HuH-7.5 (cell line): ENCODE data around the gene UCP1.

Source experiments
- DNase-seq: peaks from one replicate; pipeline ENCODE4 v3.0.0; 2011; ENCODE audit warnings: low spot score

The UCP1 gene, protein sequence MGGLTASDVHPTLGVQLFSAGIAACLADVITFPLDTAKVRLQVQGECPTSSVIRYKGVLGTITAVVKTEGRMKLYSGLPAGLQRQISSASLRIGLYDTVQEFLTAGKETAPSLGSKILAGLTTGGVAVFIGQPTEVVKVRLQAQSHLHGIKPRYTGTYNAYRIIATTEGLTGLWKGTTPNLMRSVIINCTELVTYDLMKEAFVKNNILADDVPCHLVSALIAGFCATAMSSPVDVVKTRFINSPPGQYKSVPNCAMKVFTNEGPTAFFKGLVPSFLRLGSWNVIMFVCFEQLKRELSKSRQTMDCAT

DNA sequence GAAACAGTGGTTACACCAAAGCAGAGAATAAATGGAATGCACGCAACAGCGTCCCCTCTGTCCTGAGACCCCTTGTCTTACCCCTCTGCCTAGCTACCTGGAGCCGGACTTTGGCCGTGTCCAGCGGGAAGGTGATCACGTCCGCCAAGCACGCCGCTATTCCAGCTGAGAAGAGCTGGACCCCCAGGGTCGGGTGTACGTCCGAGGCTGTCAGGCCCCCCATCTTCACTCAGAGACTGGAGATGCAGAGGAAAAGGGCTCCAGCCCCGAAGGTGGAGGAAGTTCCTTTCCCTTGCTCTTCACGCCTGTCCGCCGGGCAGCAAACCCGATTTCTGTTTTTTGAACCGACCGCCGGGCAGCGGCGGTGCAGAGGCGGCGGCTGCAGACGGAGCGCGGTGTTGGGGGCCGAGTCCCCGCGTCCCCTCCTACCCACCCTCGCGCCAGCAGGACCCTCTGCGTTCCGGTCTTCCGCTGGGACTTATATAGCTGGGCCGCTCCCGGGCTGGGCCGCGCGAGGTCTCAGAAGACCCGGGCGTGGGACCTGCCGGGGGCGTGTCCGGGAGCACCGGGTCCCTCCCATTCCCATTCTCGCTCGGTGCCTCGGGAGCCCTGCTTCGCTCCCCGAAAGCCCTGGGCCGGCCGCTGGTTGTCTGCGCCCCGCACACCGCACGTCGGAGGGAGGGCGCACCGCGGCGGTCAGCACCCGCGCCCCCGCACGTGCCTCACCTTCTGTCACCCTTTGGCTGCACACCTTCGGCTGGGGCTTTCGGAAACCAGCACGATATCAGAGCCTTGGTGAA is at the start of gene UCP1:
Gene UCP1 (minus strand): TSS at position 455 of the 800 bp plus-strand sequence. CDS start 232 bp downstream, at position 223.
- peak; percentile 37 for DNase-seq

DNA sequence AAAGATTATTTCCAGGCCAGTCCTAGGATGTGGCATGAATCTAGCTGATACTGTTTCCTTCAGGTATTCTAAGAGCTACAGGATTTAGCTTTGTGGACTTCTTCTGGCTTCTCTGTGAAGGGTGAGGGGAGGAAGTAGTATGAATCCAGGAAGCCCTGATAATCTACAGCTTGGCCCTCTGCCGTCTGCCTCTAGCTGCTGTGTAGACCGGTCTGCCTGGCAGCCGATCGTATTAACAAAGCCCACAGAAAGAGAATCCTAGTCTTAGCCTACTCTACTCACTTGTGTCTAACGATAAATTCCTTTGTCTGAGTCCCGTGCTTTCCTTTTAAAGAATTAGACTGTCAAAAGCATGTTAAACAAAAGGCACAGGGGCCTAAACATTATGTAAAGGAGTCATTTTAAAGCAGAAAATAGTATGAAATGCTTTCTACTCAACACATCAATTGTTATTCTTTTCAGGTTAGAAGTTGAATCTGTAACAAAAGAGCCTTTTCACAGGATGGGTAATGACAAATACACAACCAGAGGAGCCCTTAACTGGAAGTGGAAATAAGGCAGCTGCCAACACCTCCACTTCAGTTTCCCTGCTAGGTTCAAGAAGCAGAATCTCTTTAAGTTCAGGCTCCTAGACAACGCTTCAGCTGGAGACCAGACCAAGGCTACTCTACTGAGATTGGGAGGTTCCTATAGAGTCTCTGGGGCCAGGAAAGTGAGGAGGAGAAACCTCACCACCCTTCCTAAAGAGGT is 48.9 kb upstream of the UCP1 start:
- no peak for DNase-seq

DNA sequence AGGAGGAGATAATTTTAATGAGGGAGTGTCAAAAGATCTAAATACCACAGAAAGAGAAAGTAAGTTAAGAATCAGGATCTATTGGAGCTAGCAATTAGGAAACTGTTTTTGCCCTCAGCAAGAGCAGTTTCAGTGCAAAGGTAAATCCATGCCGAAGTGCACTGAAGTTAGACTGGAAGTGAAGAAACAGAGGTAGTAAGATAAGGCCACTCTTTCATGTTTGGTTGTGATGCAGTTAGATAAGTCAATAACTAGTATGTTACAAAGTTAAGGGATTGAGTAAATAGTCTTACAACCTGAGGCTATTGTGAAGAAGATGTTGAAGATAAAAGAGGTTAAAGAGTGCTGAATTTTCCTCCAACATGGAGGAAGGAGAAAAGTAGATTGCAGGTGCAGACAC is 46.7 kb upstream of the UCP1 start:
- no peak for DNase-seq

DNA sequence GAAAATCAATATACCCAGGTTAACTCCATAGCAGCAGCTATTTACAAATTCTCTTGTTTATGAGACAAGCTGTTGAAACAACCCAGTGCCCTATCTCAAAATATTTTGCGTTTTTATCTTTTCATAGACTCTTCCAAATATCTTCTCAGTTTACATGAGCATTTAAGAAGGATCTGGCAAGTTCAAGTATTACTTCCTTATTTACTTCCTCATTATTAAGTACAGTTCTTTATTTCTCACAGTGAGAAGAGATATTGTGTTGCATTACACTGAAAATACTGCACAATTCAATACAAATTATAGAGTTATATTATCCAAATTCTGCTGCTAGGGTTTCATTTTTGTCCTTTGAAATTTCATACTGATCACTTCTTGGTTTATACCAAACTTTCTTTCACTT is 43.6 kb upstream of the UCP1 start:
- DNase-seq: no peak

DNA sequence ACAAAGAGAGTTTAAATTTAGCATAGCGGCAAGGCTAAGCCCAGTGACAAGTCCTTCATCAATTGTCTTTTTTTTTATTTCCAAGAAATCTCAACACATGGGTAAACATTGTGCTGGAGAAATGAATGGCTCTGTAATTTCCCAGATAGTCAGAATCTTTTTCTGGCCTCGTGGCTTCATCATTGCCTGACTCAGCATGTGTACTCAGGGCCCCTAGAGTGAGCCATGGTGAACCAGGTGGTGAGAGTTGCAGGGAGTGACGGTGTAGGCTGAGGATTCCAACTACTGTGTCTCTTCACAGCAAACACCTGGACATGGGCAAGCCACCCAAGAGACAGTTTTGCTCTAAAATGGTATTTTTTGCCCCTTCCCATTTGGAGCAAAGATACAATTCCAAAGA is 43.1 kb upstream of the UCP1 start:
- no peak for DNase-seq

DNA sequence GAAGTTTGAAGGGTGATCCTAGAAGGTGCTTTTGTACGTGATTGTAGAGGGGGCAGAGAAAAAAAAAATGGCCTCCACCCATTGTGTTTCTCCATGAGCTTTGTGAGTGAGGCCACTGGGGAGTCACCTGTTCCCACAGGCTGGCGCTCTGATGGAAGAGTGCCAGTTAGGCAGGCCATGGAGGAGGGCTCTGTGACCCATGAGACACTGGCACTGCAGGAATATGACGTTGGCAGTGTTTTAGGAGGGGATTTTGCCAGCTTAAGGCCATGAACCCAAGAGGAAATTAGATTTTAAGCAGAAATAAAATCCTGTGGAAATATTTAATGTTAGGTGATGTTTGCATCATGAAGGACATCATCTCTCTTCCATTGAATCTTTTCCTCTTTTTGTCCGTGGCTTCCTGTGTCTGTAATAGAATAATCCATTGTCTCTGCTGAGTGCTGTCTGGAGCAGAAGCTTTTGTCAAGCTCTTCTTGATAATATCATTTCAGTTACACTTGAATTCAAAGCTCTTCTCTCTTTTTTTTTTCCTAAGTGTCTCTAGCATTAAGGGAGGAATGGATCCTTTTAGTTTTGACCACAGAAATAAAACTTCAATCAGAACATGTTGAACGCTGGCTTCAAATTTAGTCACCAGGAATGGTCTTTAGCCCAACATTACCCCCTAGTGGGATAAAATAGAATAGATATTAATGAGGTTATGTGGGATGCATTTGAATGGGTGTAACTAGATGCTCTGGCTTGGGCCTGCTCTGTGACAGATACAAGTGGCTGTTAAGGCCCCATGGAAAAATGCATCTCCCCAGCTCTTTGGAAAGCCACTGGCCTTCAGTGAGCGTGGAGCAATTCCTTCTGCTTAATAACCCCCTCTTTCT is 41.0 kb upstream of the UCP1 start:
- peak; percentile 47 for DNase-seq

DNA sequence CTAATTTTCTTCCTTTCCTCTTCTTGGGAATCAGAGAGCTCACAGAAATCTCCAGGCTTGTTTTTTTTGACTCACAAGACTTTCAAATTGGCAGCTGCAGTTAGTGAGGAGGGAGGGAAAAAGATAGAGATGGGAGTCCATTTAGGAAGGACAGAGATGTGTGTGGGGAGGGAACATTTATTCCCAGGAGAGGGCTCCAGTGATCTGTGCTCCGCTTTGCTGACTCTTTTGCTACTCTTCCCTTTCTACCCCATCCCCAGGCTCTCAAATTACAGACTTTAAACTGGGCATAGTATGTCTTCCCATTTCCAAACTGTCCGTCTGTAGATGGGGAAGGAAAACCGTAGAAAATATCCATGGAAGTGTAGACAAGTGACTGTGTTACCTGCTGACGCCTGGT is 39.1 kb upstream of the UCP1 start:
- DNase-seq: no peak

DNA sequence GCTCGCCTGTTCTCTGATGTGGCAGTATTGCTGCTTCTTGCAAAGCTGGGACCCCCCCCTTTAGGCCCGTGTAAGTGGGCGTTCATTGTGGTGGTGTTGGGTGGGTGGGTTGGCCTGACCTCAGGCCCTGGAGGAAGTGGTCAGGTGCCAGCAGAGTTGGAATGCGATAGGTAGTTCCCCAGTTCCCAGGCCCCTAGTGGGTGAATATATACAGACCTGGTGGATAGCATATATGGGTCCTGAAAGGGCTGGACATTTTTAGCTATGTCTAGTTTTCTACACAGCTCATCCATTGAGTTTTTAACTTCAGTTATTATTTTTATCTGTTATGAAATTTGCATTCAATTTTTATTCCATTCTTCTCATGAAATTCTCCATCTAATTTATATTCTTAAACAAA is 35.8 kb upstream of the UCP1 start:
- DNase-seq: no peak

DNA sequence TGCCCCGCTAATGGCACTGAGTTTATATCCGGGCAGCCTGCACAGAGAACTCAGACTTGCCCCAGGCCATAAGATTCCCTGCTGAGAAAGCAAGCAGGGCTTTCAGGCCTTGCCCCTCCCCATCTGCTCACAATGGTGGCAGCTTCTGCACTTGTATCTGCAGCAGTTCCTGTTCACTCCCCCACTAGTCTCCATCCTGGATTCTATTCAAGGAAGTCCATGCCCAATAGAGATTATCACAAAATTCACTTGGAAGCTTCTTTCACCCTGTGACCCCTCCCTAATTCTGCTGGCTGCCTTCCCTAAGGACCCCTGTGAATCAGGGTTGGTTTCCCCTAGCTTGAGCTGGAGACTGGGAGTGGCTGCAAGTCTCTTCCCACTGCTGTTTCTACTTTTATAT is 34.5 kb upstream of the UCP1 start:
- no peak for DNase-seq

DNA sequence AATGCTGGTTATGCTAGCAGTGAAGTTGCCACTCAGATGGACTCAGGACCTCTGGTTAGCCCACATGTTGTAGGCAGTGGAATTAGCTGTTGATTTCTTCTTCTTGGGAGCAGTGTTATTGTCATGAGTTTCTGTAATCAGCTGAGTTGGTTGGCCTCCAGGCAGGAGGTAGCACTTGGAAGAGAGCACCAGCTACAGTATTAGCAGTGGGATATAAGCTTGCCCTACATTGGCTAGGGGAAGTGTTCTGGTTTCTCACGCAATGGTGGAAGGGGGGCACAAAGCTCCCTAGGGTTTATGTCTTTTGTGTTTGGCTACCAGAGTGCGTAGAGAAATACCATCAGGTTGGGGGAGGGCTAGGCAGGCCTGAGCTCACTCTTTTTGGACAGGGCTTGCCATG is 34.0 kb upstream of the UCP1 start:
- DNase-seq: no peak

DNA sequence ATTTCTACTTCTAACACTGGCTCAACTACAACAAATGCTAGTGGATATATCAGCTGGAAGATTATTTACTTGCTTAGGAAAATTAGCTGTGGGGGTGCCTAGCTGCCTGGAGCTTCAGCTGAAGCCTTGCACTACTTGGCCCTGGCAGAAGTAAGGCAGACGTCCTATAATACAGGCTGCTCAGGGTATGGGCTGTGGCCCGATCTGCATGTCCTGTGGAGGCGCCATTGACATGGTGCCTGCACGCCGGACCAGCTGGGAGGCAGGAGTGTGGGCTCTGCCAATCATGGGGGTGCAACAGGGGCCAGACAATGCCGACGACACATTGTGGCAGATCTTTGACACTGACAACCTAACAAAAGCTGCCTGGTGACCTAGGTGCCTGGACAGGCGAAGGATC is 31.6 kb upstream of the UCP1 start:
- DNase-seq: no peak

DNA sequence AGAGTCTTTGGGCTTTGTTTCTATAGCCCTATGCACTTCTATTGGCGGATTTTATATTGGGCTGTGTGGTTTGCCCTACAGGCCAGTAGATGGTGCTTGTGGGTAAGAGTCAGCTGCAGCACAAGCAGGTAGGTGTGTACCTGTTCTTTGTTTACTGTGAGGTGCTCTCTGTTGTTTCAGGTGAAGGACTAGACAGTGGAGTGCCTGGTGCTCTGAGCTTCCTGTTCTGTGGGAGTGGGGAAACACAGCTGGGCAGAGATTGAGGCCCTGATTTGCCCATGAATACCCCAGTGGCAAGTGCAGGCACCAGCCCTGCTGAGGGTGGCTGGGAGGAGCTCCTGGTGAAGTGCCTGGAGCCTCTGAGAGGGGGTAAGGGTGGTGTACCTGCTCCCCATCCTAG is 26.3 kb upstream of the UCP1 start:
- DNase-seq: peak; percentile 30

DNA sequence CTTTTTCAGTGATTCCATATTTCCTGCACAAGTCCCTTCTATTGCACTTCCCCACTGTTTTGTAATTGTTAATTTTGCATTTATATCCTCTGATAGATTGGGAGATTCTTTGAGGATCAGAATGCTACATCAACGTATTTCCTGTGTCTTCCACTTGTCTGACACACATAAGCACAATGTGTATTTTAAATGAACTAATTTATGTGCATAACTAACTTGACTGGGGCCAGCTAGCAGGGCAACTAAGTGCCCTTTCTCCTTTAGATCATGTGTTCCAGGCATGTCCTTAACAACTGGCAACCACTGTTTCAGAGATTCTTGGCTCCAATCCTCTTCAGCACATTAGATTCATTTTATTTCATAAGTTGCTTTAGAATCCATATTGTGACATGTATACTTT is 15.7 kb upstream of the UCP1 start:
- no peak for DNase-seq

DNA sequence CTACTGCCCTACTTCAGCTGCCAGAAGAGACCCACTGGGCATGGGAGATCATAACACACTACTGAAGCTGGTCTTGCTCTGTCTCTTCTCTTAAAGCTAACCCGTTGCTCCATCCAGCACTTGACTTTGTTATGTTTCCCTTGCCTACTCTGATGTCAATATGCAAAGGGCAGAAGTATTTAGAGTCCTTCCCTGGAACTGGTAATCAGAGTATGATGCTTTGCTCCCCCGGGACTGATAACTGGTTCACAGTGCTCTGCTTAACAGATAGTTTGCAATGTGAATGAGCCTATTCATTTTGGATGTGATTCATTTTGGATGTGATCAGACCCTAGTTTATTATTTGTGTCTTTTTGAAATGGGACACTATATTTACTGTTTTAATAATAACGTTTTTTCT is 12.3 kb upstream of the UCP1 start:
- DNase-seq: no peak

DNA sequence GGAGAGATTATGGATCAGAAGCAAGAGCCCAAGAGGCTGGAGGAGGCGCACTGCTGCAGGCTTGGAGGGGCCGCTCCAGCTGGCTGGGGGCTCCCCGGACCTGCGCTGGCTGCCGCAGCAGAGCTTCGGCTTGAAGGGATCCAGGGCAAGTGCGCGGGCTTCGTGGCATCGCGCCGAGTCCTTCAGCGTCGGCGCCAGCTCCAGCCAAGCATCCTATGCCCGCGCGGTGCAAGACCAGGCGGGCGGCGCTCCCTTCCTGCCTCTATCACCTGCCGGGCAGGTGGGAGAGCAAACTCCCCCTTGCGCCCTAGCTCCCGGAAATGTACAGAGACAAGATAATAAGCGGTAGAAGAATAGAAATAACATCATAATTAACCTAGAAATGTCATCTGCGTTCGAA is 10.5 kb upstream of the UCP1 start:
- DNase-seq: no peak

DNA sequence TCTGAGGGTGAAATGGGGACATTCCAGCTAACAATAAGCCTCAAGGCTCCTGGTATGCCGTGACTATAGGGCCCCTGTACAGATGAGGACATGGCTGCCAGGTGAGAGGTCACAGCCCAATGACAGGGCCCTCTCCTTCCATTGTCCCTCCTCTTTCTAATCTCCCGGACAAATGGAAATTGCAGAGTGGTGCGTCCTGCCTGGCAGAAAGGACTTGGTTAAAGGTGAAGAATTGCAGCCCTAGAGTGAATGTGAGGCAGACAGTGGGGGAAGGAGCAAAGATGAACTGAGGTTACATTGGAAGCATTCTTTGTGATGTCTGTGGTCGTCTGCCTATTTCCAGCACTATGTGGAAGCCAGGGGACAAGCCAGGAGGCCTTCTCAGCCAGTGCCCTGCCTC is 6.7 kb upstream of the UCP1 start:
- no peak for DNase-seq

DNA sequence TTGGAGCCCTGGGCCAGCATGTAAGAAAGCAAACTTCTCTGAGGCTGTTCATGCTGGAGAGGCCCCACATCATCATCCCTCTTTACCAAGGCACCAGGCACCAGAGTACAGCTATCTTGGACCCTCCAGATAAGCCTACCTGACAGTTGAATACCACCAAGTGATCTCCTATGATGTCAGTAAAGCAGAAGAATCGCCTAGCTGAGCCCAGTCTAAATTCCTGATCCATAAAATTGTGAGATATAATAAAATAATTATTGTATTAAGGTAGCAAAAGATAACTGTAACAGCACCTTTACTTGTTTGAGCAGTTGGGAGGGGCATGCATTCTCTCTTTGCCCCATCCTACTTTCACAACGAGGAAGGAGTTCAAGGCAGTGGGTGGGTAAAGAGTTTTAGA is 2.9 kb upstream of the UCP1 start:
- DNase-seq: no peak

DNA sequence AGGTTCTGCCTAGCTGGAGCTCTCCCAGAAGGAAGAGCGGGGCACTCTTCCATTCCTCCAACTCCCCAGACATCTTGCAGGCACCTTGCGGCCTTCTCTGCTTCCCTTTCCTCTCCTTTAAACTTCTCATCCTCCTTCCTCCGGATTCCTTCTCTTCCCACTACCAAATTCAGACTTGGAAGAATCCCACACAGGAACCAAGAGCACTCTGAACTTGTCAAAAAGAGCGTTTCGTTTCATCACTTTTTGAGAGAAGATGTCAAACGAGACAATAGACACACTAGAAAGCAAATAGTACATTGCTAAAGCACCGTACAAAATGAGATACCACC is 512 bp upstream of the UCP1 start:
- DNase-seq: no peak

DNA sequence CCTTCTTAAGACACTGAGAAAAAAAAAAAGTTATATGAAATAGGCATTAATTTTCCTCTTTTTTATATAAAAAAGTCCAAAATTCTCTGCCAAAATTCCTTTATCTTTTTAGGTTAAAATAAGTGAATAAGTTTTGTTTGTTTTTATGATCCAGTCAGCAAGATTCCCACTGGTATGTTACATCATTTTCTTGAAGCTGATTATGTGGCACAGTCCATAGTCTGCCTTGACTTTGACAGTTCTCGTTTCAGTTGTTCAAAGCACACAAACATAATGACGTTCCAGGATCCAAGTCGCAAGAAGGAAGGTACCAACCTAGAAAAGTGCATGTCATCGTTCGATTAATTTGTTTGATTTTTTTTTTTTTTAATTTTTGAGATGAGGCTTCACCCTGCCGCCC is 9.1 kb downstream of the UCP1 start:
- no peak for DNase-seq

DNA sequence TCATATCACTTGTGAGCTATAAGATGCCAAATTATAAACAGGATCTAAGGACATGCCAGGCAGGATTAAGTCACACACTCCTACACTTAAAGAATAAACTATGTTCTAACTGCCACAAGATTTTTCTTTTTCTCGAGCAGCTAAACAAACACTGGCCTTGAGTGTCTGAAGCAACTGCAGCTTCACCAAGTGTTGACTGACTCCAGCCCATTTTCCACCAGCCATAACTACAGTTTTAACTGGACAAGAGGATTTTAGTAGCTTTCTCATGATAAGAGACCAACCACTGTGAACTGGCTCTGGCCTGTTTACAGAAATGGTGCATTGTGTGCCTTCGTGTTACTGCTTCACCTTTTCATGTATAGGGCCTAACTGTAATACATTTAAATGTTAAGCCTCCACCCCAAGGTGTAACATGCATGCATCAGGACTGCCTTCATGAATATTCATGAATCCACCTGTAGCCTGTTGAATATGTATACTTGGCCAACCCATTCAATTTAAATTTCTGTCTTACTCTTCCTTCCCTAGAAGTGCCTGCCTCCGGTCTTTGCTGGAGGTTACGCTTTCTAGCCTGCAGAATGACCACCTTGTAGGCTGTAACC is 10.8 kb downstream of the UCP1 start:
- no peak for DNase-seq

DNA sequence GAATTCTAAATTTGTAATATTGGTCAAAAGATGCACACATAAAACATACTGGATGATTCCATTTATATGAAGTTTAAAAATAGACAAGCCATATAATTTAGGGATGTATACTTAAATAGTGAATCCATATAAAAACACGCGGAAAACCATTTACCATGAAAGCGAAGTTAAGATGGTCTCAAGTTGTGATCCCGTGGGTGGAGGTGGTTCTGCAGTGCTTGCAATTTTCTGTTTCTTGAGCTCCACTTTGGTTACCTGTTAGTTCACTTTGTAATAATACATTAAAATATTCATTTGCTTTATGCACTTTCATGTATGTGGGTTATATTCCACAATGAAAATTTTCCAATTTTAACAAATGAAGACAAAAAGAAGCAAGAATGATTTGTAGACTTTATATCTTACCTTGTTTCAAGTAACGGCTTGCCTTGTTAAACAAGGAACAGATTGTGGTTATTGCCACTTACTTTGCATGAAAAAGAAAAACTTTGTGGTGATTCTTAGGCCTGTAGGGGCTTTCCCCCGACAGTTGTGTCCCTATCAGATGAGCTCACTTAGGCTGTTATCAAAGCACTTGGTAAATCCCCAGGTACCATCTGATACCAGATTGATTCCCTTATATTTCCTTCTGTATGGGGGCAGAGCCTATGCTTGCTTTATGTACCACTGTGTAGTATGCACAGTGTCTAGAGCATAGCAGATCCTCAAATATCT is 12.2 kb downstream of the UCP1 start:
- DNase-seq: no peak
